ENCODE results near the gene ESRP2. TPM values are rescaled to one million over a fixed set of nuclear protein-coding genes. Genes with fewer than 3 reads are reported as not detected.

ESRP2 gene
- total and polyA plus RNA-seq, 9 of the 15 experiments (the other 6 are each of a cell fraction or from before 2014, with no cell fraction given): 0.05 to 0.15 (median 0.07) TPM; not detected in 6

DNA sequence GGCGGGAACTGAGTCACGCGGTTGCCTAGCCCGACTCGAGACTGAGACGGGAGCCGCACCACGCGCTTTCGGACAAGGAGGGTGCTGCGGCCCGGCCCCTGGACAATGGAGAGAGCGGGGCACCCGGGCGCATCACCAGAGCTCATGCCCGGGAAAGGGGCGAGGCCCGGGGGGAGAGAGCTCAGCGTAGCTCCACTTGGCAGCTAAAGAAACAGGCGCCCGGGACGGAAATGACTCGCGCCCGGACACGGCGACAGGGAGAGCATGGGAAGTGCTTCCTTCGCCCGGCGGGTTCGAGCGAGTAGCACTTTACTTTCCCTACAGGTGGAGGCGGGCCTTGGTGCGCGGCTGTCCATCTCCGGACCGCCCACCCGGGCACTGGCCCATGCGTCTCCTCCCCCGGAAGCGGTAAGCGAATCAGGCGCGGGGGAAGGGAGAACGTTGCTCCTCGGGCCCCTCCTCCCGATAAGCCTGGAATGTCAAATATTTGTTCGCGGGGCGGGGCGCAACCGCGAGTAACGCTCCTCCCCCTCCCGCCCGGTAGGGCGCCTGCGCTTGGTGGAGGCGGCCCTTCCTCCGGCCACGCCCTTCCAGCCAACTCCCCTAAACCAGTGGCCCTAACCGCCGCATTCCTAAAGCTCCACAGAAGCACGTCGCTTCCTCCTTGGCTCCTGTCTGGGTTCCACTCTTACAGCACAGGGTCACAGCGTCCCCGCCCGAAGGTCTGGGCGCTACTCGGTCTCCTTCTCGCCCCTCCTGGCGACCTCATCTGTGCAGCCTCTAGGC, 1.5 kb upstream of the ESRP2 start (continued):
- TF ChIP-seq ZBTB33 (CRISPR knock-in tag; IDR thresholded peaks at IDR 0.05): peak; percentile 97
- no peak for TF ChIP-seq GTF2A2 (tag; IDR thresholded peaks at IDR 0.05)

DNA sequence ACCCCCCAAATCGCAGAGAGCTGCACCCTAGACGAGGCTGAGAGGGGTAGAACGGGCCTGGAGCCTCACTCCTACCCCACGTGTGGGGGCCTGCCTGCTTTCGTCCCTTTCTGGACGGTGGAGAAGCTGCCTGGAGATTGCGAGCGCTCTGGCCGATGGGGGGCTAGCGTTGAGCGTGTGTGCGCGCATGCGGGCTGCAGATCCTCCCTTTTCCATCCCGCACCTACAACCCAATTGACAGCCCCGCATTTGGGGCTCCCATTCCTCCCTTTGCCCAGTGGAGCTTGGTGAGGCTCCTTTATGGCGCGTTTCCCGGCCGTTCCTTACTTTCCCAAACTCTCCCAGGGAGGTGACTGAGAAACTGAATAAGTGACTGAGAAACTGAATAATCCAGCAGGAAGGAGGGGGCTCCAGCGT, 907 bp upstream of the ESRP2 start:
- Histone ChIP-seq H3K4me2 (ENCODE audit: insufficient read depth, low read length) (no peak overlapping the region), H3K27me3 (ENCODE audit: control insufficient read depth in 2 of 2, insufficient read depth in 2 of 2, low read length in 2 of 2) (no peaks in the 10 kb centered on the region), H3K4me3 (no peak overlapping the region), H3K9ac (ENCODE audit: insufficient read depth in 1 of 2, low read depth in 2 of 2, low read length in 2 of 2) (no peak overlapping the region), H3K9me1 (ENCODE audit: control insufficient read depth, insufficient read depth, low read length) (no peaks in the 10 kb centered on the region), H3K9me3 (replicated peaks; ENCODE audit: control insufficient read depth, insufficient read depth, low read depth, low read length) (peaks cover 7% of the 10 kb centered on the region), H3K36me3 (ENCODE audit: control insufficient read depth, insufficient read depth, low read length) (peaks cover 3% of the 10 kb centered on the region; the same call in 2 of the 3 replicates), H3K79me2 (ENCODE audit: control insufficient read depth, insufficient read depth, low read length) (no peaks in the 10 kb centered on the region), H2AFZ (ENCODE audit: low read depth, low read length) (no peak overlapping the region), H3K27ac (ENCODE audit: extremely low read depth, low read depth, low read length) (no peak overlapping the region), H3K4me1 (replicated peaks in 1 of 2; ENCODE audit: control insufficient read depth in 2 of 2, insufficient read depth in 2 of 2, low read length in 2 of 2) (peaks cover 0 to 13% of the 10 kb centered on the region in 2 experiments; a peak in 1 of 5 replicates), H4K20me1 (replicated peaks; ENCODE audit: control insufficient read depth, insufficient read depth, low read length) (no peaks in the 10 kb centered on the region)
- ChIA-PET CTCF (ENCODE audit: low intra/inter-chr PET ratio) (no interaction called here), POLR2A (no interaction called here)
- in situ Hi-C loops (cut with MboI): no loop called here
- FAIRE-seq (no peak), ATAC-seq (no peak), DNase-seq (ENCODE audit: extremely low read depth in 1 of 4, low spot score in 3 of 4) (no peak)
- 97% methylated on average over 17 of the region's 21 CpGs for WGBS (ENCODE audit: insufficient coverage, low coverage, missing lambda C conversion rate)
- BruUV-seq (replicated peaks): no TSS peak
- intact Hi-C loops (cut with micrococcal nuclease): no loop called here
- TF ChIP-seq ZNF224 (CRISPR knock-in tag; IDR thresholded peaks at IDR 0.05) (no peak), HDAC8 (tag; IDR thresholded peaks at IDR 0.05) (no peak), STAG1 (CRISPR knock-in tag; IDR thresholded peaks at IDR 0.05; ENCODE audit: borderline replicate concordance) (no peak), CHCHD3 (CRISPR knock-in tag; IDR thresholded peaks at IDR 0.05) (no peak), ARHGAP35 (IDR thresholded peaks at IDR 0.05; ENCODE audit: partially characterized antibody) (no peak), MAFK (IDR thresholded peaks at IDR 0.05; ENCODE audit: low read length) (no peak), MCM3 (IDR thresholded peaks at IDR 0.05) (no peak), EP400 (IDR thresholded peaks at IDR 0.05) (no peak), SUPT5H (IDR thresholded peaks at IDR 0.05) (no peak), ZNF124 (CRISPR knock-in tag; IDR thresholded peaks at IDR 0.05) (no peak), HDAC1 (IDR thresholded peaks at IDR 0.05) (no peak), SP2 (IDR thresholded peaks at IDR 0.05; ENCODE audit: extremely low read depth, low read depth, low read length, poor library complexity, severe bottlenecking) (no peak), XRCC4 (IDR thresholded peaks at IDR 0.05; ENCODE audit: extremely low read depth, insufficient read depth, insufficient read length) (no peak), CBFB (CRISPR knock-in tag; IDR thresholded peaks at IDR 0.05) (no peak)
- TF ChIP-seq, protein P1, sequence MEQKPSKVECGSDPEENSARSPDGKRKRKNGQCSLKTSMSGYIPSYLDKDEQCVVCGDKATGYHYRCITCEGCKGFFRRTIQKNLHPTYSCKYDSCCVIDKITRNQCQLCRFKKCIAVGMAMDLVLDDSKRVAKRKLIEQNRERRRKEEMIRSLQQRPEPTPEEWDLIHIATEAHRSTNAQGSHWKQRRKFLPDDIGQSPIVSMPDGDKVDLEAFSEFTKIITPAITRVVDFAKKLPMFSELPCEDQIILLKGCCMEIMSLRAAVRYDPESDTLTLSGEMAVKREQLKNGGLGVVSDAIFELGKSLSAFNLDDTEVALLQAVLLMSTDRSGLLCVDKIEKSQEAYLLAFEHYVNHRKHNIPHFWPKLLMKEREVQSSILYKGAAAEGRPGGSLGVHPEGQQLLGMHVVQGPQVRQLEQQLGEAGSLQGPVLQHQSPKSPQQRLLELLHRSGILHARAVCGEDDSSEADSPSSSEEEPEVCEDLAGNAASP (IDR thresholded peaks at IDR 0.05): no peak

Measured in K562 (cell line).